SK-N-SH (cell line): ENCODE measurements around the gene PSEN2. TPM values are rescaled to one million over a fixed set of nuclear protein-coding genes. Genes with fewer than 3 reads are reported as not detected.

Experiments used
- CTCF ChIA-PET: fragments of 300-600, 350-600 bp; formaldehyde crosslinking; extraction: SDS; loops from one replicate; lab custom pipeline; 2021; lab: Yijun Ruan, JAX
- POLR2A ChIA-PET: fragments of 350-600 bp; sonication (Branson Sonifier 250); formaldehyde crosslinking; extraction: SDS; loops from one replicate; lab custom pipeline; 2020; ENCODE audit warnings: antibody characterized with exemption, inconsistent platforms; lab: Yijun Ruan, JAX
- DNase-seq: peaks from one replicate; pipeline ENCODE4 v3.0.0; 2012
- H2AFZ ChIP-seq: fragments of 200-600 bp; sonication (generic); 2 replicates; pipeline ENCODE4 v1.8.1; 2016; ENCODE audit warnings: antibody characterized with exemption, mild to moderate bottlenecking, low read depth
- H3F3A ChIP-seq: fragments of 200-600 bp; sonication (generic); replicated peaks from 2 replicates; pipeline ENCODE3; 2016; ENCODE audit warnings: antibody characterized with exemption, mild to moderate bottlenecking; ENCODE audit not compliant: insufficient read depth
- H3K27ac ChIP-seq, 2 experiments: fragments of 200-500 bp in 1 of 2; fragments of 200-600 bp in 1 of 2; sonication (Bioruptor generic) in 1 of 2; sonication (generic), shearing (Covaris generic) in 1 of 2; 2 replicates each; pipeline versions ENCODE4 v1.5.1 to v1.6.1; 2014 to 2016; ENCODE audit warnings: low read depth in 2 of 2, inconsistent platforms in 1 of 2, low read length in 1 of 2, mild to moderate bottlenecking in 1 of 2, mixed read lengths in 1 of 2
- H3K27me3 ChIP-seq: fragments of 200-600 bp; sonication (generic), shearing (Covaris generic); 2 replicates; pipeline ENCODE4 v1.6.1; 2016; ENCODE audit warnings: mixed run types; ENCODE audit not compliant: insufficient read depth
- H3K36me3 ChIP-seq, 2 experiments: fragments of 200-500 bp in 1 of 2; fragments of 200-600 bp in 1 of 2; sonication (Bioruptor generic) in 1 of 2; sonication (generic) in 1 of 2; replicated peaks in 1 of 2; 2 replicates each; pipeline versions ENCODE3 to v1.5.1; 2014 to 2016; ENCODE audit warnings: low read length in 1 of 2, mild to moderate bottlenecking in 1 of 2; ENCODE audit not compliant: insufficient read depth in 2 of 2, control insufficient read depth in 1 of 2
- H3K4me1 ChIP-seq, 2 experiments: fragments of 200-500 bp in 1 of 2; fragments of 200-600 bp in 1 of 2; sonication (Bioruptor generic) in 1 of 2; sonication (generic), shearing (Covaris generic) in 1 of 2; 2 replicates each; pipeline versions ENCODE4 v1.5.1 to v1.6.1; 2014 to 2016; ENCODE audit warnings: low read depth in 1 of 2, low read length in 1 of 2, mixed run types in 1 of 2; ENCODE audit not compliant: insufficient read depth in 2 of 2, control insufficient read depth in 1 of 2
- H3K4me2 ChIP-seq: fragments of 200-600 bp; sonication (generic), shearing (Covaris generic); 2 replicates; pipeline ENCODE4 v1.6.1; 2017; ENCODE audit warnings: mixed run types
- H3K4me3 ChIP-seq, 2 experiments: fragments of 200-500 bp in 1 of 2; fragments of 200-600 bp in 1 of 2; sonication (Bioruptor generic) in 1 of 2; sonication (generic), shearing (Covaris generic) in 1 of 2; 2 replicates each; pipeline versions ENCODE4 v1.5.1 to v1.8.1; 2014 to 2016; ENCODE audit warnings: low read depth in 2 of 2, inconsistent platforms in 1 of 2, low read length in 1 of 2, mild to moderate bottlenecking in 1 of 2, mixed read lengths in 1 of 2, moderate library complexity in 1 of 2
- H3K79me2 ChIP-seq: fragments of 200-600 bp; sonication (generic); 2 replicates; pipeline ENCODE4 v1.8.1; 2017; ENCODE audit warnings: mild to moderate bottlenecking; ENCODE audit not compliant: insufficient read depth
- H3K9ac ChIP-seq: fragments of 200-600 bp; sonication (generic); 2 replicates; pipeline ENCODE4 v1.6.1; 2017; ENCODE audit warnings: mixed run types
- H3K9me2 ChIP-seq: fragments of 200-600 bp; sonication (generic); 2 replicates; pipeline ENCODE4 v1.6.1; 2017; ENCODE audit warnings: mixed run types
- H3K9me3 ChIP-seq: fragments of 200-600 bp; sonication (generic); 2 replicates; pipeline ENCODE4 v1.6.1; 2017; ENCODE audit warnings: mixed run types, mild to moderate bottlenecking, moderate library complexity
- H4K20me1 ChIP-seq: fragments of 200-600 bp; sonication (generic); 2 replicates; pipeline ENCODE4 v1.6.1; 2017; ENCODE audit warnings: mild to moderate bottlenecking, mixed run types; ENCODE audit not compliant: insufficient read depth
- FOXJ3 ChIP-seq: sonication (generic); formaldehyde crosslinking; IDR thresholded peaks from 2 replicates; pipeline ENCODE4 v1.5.1; 2020; ENCODE audit warnings: mild to moderate bottlenecking, missing genetic modification reagents
- GATA2 ChIP-seq: sonication (generic); formaldehyde crosslinking; IDR thresholded peaks from 2 replicates; pipeline ENCODE4 v1.5.0; 2020; ENCODE audit warnings: mild to moderate bottlenecking, missing genetic modification reagents
- NRF1 ChIP-seq: IDR thresholded peaks from 2 replicates; pipeline ENCODE4 v1.6.1; 2012; ENCODE audit warnings: low read depth, mild to moderate bottlenecking, low read length
- RAD21 ChIP-seq: IDR thresholded peaks from 2 replicates; pipeline ENCODE4 v1.6.1; 2012; ENCODE audit warnings: mild to moderate bottlenecking, low read length
- RXRA ChIP-seq: IDR thresholded peaks from 2 replicates; pipeline ENCODE4 v1.4.0; 2012; ENCODE audit warnings: low read depth, mild to moderate bottlenecking, borderline replicate concordance
- SIN3A ChIP-seq: IDR thresholded peaks from 2 replicates; pipeline ENCODE4 v1.6.1; 2012; ENCODE audit warnings: low read depth, mild to moderate bottlenecking, low read length, moderate library complexity, borderline replicate concordance
- TEAD4 ChIP-seq: IDR thresholded peaks from 2 replicates; pipeline ENCODE4 v1.4.0; 2012; ENCODE audit warnings: mild to moderate bottlenecking, borderline replicate concordance; ENCODE audit not compliant: insufficient read depth
- WGBS: methylation state at CpG from one replicate; pipeline ENCODE4 v1.1.6; 2017; ENCODE audit warnings: low lambda C conversion rate; 5-methylcytosine and 5-hydroxymethylcytosine counted together
- polyA plus RNA-seq, 3 experiments: library from polyadenylated mRNA; depleted of rRNA; stranded (reverse); fragments of >200 nt; gene quantifications; 2 replicates each; pipeline ENCODE4 v1.2.3, GENCODE V29; 2012
- TF ChIP-seq, protein P1 (sequence below): IDR thresholded peaks from 2 replicates; pipeline ENCODE4 v1.4.0; 2012; ENCODE audit warnings: low read depth, borderline replicate concordance
- TF ChIP-seq, protein P2 (sequence below): IDR thresholded peaks from 2 replicates; pipeline ENCODE4 v1.4.0; 2012; ENCODE audit warnings: low read depth

The PSEN2 gene
- polyA plus RNA-seq, 1 of the 3 experiments (the other 2 are of a cell fraction): 20.2 TPM

DNA sequence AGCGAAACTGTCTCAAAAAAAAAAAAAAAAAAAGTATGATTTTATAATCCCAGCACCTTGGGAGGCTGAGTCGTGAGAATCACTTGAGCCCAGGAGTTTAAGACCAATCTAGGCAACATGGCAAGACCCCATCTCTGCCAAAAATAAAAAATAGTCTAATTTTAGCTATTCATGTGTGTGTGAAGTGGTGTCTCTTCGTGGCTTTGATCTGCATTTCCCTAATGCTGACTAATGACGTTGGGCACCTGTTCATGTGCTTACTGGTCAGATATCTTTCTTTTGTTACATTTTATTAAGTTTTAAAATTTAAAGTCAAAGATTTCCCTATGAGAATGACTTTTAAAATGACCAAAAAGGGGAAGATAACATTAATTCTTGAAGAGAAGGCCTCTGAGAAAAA lies 31.0 kb downstream of the PSEN2 start:
- H3K9ac ChIP-seq: no peak overlapping the region
- H4K20me1 ChIP-seq: no peaks in the 10 kb centered on the region
- 91% methylated on average over 4 of the region's 4 CpGs for WGBS
- TF ChIP-seq TEAD4: no peak
- TF ChIP-seq NRF1: no peak
- no peak for TF ChIP-seq RXRA
- no peak for TF ChIP-seq FOXJ3 (CRISPR knock-in tag)
- no peak for DNase-seq
- ChIA-PET POLR2A (no interaction called here), CTCF (no interaction called here)
- H3K79me2 ChIP-seq: no peaks in the 10 kb centered on the region
- H3F3A ChIP-seq: no peaks in the 10 kb centered on the region
- H3K27ac ChIP-seq: no peak overlapping the region
- no peaks in the 10 kb centered on the region; a peak in 1 of 4 replicates for H3K4me1 ChIP-seq
- H2AFZ ChIP-seq: no peak overlapping the region
- no peaks in the 10 kb centered on the region for H3K9me3 ChIP-seq
- no peaks in the 10 kb centered on the region for H3K9me2 ChIP-seq
- no peak overlapping the region for H3K4me3 ChIP-seq
- H3K36me3 ChIP-seq: peaks cover 0 to 4% of the 10 kb centered on the region in 2 experiments
- H3K27me3 ChIP-seq: no peaks in the 10 kb centered on the region
- no peak overlapping the region for H3K4me2 ChIP-seq

DNA sequence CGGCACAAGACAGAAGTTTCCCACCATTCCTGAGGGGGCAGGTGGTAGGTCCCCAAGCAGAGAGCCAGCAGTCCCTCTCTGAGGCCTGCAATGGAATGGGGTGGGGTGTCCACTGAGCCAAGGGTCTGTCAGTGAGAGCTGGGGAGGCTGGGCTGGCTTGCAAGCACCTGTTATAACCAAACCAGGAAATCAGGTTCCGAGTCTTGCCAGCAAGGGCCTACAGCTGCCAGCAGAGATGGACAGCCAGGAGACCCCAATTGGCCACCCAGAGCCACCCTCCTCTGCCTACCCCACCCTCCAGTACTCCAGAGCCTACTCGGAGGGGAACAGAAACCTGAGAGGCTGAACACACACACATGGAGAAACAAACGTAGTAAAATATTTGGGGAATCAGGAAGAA lies 32.2 kb downstream of the PSEN2 start:
- no peaks in the 10 kb centered on the region for H3F3A ChIP-seq
- no peaks in the 10 kb centered on the region for H3K27me3 ChIP-seq
- H3K9ac ChIP-seq: no peak overlapping the region
- TF ChIP-seq RXRA (no peak), SIN3A (no peak), NRF1 (no peak), GATA2 (CRISPR knock-in tag) (no peak), RAD21 (no peak), TEAD4 (no peak)
- TF ChIP-seq, protein P1, sequence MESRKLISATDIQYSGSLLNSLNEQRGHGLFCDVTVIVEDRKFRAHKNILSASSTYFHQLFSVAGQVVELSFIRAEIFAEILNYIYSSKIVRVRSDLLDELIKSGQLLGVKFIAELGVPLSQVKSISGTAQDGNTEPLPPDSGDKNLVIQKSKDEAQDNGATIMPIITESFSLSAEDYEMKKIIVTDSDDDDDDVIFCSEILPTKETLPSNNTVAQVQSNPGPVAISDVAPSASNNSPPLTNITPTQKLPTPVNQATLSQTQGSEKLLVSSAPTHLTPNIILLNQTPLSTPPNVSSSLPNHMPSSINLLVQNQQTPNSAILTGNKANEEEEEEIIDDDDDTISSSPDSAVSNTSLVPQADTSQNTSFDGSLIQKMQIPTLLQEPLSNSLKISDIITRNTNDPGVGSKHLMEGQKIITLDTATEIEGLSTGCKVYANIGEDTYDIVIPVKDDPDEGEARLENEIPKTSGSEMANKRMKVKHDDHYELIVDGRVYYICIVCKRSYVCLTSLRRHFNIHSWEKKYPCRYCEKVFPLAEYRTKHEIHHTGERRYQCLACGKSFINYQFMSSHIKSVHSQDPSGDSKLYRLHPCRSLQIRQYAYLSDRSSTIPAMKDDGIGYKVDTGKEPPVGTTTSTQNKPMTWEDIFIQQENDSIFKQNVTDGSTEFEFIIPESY: no peak
- TF ChIP-seq, protein P2, sequence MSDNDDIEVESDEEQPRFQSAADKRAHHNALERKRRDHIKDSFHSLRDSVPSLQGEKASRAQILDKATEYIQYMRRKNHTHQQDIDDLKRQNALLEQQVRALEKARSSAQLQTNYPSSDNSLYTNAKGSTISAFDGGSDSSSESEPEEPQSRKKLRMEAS: no peak
- no peaks in the 10 kb centered on the region for H3K9me2 ChIP-seq
- H3K4me1 ChIP-seq: no peaks in the 10 kb centered on the region; a peak in 1 of 4 replicates
- CTCF ChIA-PET: no interaction called here
- H3K4me2 ChIP-seq: no peak overlapping the region
- no peak overlapping the region for H3K27ac ChIP-seq
- DNase-seq: no peak
- POLR2A ChIA-PET: no interaction called here
- no peak overlapping the region for H2AFZ ChIP-seq
- WGBS: 96% methylated on average over 3 of the region's 4 CpGs
- no peak overlapping the region for H3K4me3 ChIP-seq
- no peaks in the 10 kb centered on the region for H3K9me3 ChIP-seq
- H3K36me3 ChIP-seq: peaks cover 0 to 4% of the 10 kb centered on the region in 2 experiments
- H3K79me2 ChIP-seq: no peaks in the 10 kb centered on the region
- H4K20me1 ChIP-seq: no peaks in the 10 kb centered on the region
